Aorta (tissue), 5 donors: ENCODE measurements around the gene SEMA4A. TPM values are rescaled to one million over a fixed set of nuclear protein-coding genes. Genes with fewer than 3 reads are reported as not detected.

Experiments used
- ATAC-seq: fragments of 200-7000 bp; cut with Tn5 transposase; one replicate; pipeline ENCODE4 v1.9.1; 2022; ENCODE audit warnings: moderate library complexity; ENCODE audit not compliant: low FRiP score
- DNase-seq, 2 donors: peaks; one replicate each; pipeline ENCODE4 v3.0.0-alpha.2; 2020
- H3K27ac ChIP-seq, 2 donors: one replicate each; pipeline ENCODE4 v1.5.1; 2013; ENCODE audit warnings: low read length in 2 of 2, mild to moderate bottlenecking in 2 of 2, moderate library complexity in 2 of 2, control low read depth in 1 of 2, inconsistent platforms in 1 of 2, low read depth in 1 of 2
- H3K27me3 ChIP-seq, 2 donors: one replicate each; pipeline ENCODE4 v1.6.1; 2013; ENCODE audit warnings: control low read depth in 1 of 2, low read length in 1 of 2, mild to moderate bottlenecking in 1 of 2, moderate library complexity in 1 of 2; ENCODE audit not compliant: insufficient read depth in 2 of 2, control insufficient read depth in 1 of 2
- H3K36me3 ChIP-seq, 2 donors: one replicate each; pipeline ENCODE4 v1.6.1; 2013; ENCODE audit warnings: control low read depth in 1 of 2, low read length in 1 of 2, mild to moderate bottlenecking in 1 of 2; ENCODE audit not compliant: insufficient read depth in 2 of 2, control insufficient read depth in 1 of 2
- H3K4me1 ChIP-seq, 2 donors: one replicate each; pipeline ENCODE4 v1.6.1; 2013; ENCODE audit warnings: low read length in 2 of 2, control low read depth in 1 of 2, mild to moderate bottlenecking in 1 of 2, moderate library complexity in 1 of 2; ENCODE audit not compliant: insufficient read depth in 2 of 2, control insufficient read depth in 1 of 2
- H3K4me3 ChIP-seq, 2 donors: one replicate each; pipeline ENCODE4 v1.5.1; 2013; ENCODE audit warnings: low read length in 2 of 2, control low read depth in 1 of 2, mild to moderate bottlenecking in 1 of 2
- H3K9me3 ChIP-seq: one replicate; pipeline ENCODE4 v1.6.1; 2013; ENCODE audit warnings: mild to moderate bottlenecking, low read length; ENCODE audit not compliant: control insufficient read depth
- WGBS, 2 donors: extraction: QIAGEN DNeasy Blood & Tissue Kit; methylation state at CpG; one replicate each; pipeline ENCODE4 v1.1.7; 2013; 5-methylcytosine and 5-hydroxymethylcytosine counted together
- intact Hi-C, 2 donors: fragments of 100-400 bp; cut with DNase I; formaldehyde crosslinking; loops; one replicate each; pipeline versions ENCODE4 v1.14.2 to v1.15.0; 2022
- polyA plus RNA-seq, 2 donors: library from polyadenylated mRNA; stranded (reverse); fragments of 200-250 nt; gene quantifications; one replicate each; pipeline ENCODE4 v1.2.3, GENCODE V29; 2013
- total RNA-seq, 2 donors: library from RNA; stranded (reverse); fragmentation: NEBNext Ultra II Directional; extraction: Animal tissue kit (Norgen Biotek cat#: 25700); gene quantifications; one replicate each; pipeline ENCODE4 v1.2.1, GENCODE V29; 2021
- donor health status: healthy with polysubstance abuse.
- donor health status: Bipolar disorder and iron deficiency.
- donor health status: DM: no; HTN: no; CAD: no.
- donor health status: DM: no; HTN: no; CAD: no.
- donor health status: DM: yes; HTN: yes; CAD: no.

Gene SEMA4A
- total and polyA plus RNA-seq, 4 donors, result 3.0 to 20.0 (median 6.8) TPM

- H3K9me3 ChIP-seq, result no peaks in the 10 kb centered on the region
- peak overlapping the region in 1 of 2 donors; percentile 7 for H3K4me3 ChIP-seq
- no peaks in the 10 kb centered on the region for H3K27me3 ChIP-seq
- H3K36me3 ChIP-seq, result peaks cover 0 to 2% of the 10 kb centered on the region in 2 donors
- H3K27ac ChIP-seq, result peak overlapping the region; percentile 95 to 100
- no peaks in the 10 kb centered on the region for H3K4me1 ChIP-seq
- ATAC-seq (peak; percentile 48), DNase-seq (peak; percentile 84 to 85)
- 3 to 5% methylated on average over 8 of the region's 8 CpGs for WGBS, 2 donors
- intact Hi-C loops, result loop anchor here (2.0 to 10.0 kb wide), 3 partner anchors 14 to 154 kb away; partner anchors contain the start of genes ARHGEF2 (in 1 of the 2) and LMNA (in 1 of the 2)
Observed at GRCh38 chr1:156128654-156129597, 24.5 kb upstream of the SEMA4A start.

- Histone ChIP-seq H3K36me3 (peaks cover 4 to 9% of the 10 kb centered on the region in 2 donors), H3K27me3 (no peaks in the 10 kb centered on the region), H3K27ac (peak overlapping the region; percentile 89 to 96), H3K4me1 (no peaks in the 10 kb centered on the region), H3K9me3 (no peaks in the 10 kb centered on the region), H3K4me3 (no peak overlapping the region)
- DNase-seq (peak; percentile 95 to 96), ATAC-seq (peak; percentile 78)
- intact Hi-C loops, result loop anchor here (1.0 to 10.0 kb wide), 4 partner anchors 15 to 155 kb away; partner anchors contain the start of genes ARHGEF2 (in 1 of the 2) and LMNA (in 1 of the 2)
- 3 to 6% methylated on average over 7 of the region's 7 CpGs for WGBS, 2 donors
Observed at GRCh38 chr1:156129687-156130577, 23.5 kb upstream of the SEMA4A start.

DNA sequence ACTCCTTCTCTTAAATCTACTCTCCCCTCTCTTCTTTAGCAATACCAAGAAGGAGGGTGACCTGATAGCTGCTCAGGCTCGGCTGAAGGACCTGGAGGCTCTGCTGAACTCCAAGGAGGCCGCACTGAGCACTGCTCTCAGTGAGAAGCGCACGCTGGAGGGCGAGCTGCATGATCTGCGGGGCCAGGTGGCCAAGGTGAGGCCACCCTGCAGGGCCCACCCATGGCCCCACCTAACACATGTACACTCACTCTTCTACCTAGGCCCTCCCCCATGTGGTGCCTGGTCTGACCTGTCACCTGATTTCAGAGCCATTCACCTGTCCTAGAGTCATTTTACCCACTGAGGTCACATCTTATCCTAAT is 22.8 kb upstream of the SEMA4A start:
- WGBS, 2 donors, result 69 to 73% methylated on average over 6 of the region's 6 CpGs
- H3K27ac ChIP-seq, result peak overlapping the region in 1 of 2 donors; percentile 84
- H3K36me3 ChIP-seq, result peaks cover 4 to 13% of the 10 kb centered on the region in 2 donors
- intact Hi-C loops, result loop anchor here in 1 of 2 donors (1.0 kb wide), 1 partner anchor 34 kb away; no protein-coding TSS in a partner anchor
- H3K4me3 ChIP-seq, result no peak overlapping the region
- DNase-seq (no peak), ATAC-seq (no peak)
- H3K9me3 ChIP-seq, result no peaks in the 10 kb centered on the region
- no peaks in the 10 kb centered on the region for H3K27me3 ChIP-seq
- no peaks in the 10 kb centered on the region for H3K4me1 ChIP-seq

GRCh38 chr1:156134716-156135435 is 18.5 kb upstream of the SEMA4A start:
- Histone ChIP-seq H3K27ac (peak overlapping the region in 1 of 2 donors; percentile 28), H3K27me3 (no peaks in the 10 kb centered on the region), H3K4me1 (no peaks in the 10 kb centered on the region), H3K4me3 (no peak overlapping the region), H3K36me3 (peaks cover 4 to 29% of the 10 kb centered on the region in 2 donors), H3K9me3 (no peaks in the 10 kb centered on the region)
- intact Hi-C loops, result no loop called here
- ATAC-seq (no peak), DNase-seq (no peak)
- WGBS, 2 donors, result 80 to 83% methylated on average over 18 of the region's 18 CpGs

- H3K9me3 ChIP-seq, result no peaks in the 10 kb centered on the region
- H3K27ac ChIP-seq, result no peak overlapping the region
- H3K27me3 ChIP-seq, result no peaks in the 10 kb centered on the region
- ATAC-seq, result no peak
- intact Hi-C loops, result no loop called here
- peak in 1 of 2 donors; percentile 79 for DNase-seq
- peaks cover 4 to 27% of the 10 kb centered on the region in 2 donors for H3K36me3 ChIP-seq
- no peaks in the 10 kb centered on the region for H3K4me1 ChIP-seq
- H3K4me3 ChIP-seq, result no peak overlapping the region
- WGBS, 2 donors, result 80 to 83% methylated on average over 34 of the region's 34 CpGs
Observed at GRCh38 chr1:156135930-156136871, 17.2 kb upstream of the SEMA4A start.

- intact Hi-C loops, result no loop called here
- WGBS, 2 donors, result 58 to 59% methylated on average over 12 of the region's 12 CpGs
- Histone ChIP-seq H3K9me3 (no peaks in the 10 kb centered on the region), H3K4me3 (no peak overlapping the region), H3K4me1 (no peaks in the 10 kb centered on the region), H3K27ac (no peak overlapping the region), H3K27me3 (no peaks in the 10 kb centered on the region), H3K36me3 (peaks cover 4 to 27% of the 10 kb centered on the region in 2 donors)
- ATAC-seq, result no peak
- peak in 1 of 2 donors; percentile 78 for DNase-seq
Observed at GRCh38 chr1:156136970-156137483, 16.4 kb upstream of the SEMA4A start.

DNA sequence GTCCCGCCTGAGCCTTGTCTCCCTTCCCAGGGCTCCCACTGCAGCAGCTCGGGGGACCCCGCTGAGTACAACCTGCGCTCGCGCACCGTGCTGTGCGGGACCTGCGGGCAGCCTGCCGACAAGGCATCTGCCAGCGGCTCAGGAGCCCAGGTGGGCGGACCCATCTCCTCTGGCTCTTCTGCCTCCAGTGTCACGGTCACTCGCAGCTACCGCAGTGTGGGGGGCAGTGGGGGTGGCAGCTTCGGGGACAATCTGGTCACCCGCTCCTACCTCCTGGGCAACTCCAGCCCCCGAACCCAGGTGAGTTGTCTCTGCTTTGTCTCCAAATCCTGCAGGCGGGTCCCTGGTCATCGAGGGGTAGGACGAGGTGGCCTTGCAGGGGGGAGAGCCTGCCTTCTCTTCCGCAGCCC is 14.9 kb upstream of the SEMA4A start:
- no peaks in the 10 kb centered on the region for H3K4me1 ChIP-seq
- ATAC-seq, result no peak
- DNase-seq, result no peak
- no peaks in the 10 kb centered on the region for H3K27me3 ChIP-seq
- no peaks in the 10 kb centered on the region for H3K9me3 ChIP-seq
- intact Hi-C loops, result no loop called here
- peak overlapping the region in 1 of 2 donors; percentile 27 for H3K27ac ChIP-seq
- peaks cover 4 to 27% of the 10 kb centered on the region in 2 donors for H3K36me3 ChIP-seq
- 65 to 70% methylated on average over 20 to 22 of the region's 22 CpGs for WGBS, 2 donors
- H3K4me3 ChIP-seq, result no peak overlapping the region
